Mucosa of gallbladder (tissue), 1 donor: ENCODE results near the gene SLC24A3. TPM values are rescaled to one million over a fixed set of nuclear protein-coding genes. Genes with fewer than 3 reads are reported as not detected.

Experiments used
- DNase-seq: peaks from one replicate; pipeline ENCODE4 v3.0.0-alpha.2; 2020; ENCODE audit warnings: low spot score
- total RNA-seq: library from RNA; stranded (reverse); gene quantifications from one replicate; pipeline ENCODE4 v1.2.1, GENCODE V29; 2021
- donor health status: DM: no; HTN: no; CAD: no.

The SLC24A3 gene
- total RNA-seq, 1 donor from 2014 or later: 19.9 TPM

DNA sequence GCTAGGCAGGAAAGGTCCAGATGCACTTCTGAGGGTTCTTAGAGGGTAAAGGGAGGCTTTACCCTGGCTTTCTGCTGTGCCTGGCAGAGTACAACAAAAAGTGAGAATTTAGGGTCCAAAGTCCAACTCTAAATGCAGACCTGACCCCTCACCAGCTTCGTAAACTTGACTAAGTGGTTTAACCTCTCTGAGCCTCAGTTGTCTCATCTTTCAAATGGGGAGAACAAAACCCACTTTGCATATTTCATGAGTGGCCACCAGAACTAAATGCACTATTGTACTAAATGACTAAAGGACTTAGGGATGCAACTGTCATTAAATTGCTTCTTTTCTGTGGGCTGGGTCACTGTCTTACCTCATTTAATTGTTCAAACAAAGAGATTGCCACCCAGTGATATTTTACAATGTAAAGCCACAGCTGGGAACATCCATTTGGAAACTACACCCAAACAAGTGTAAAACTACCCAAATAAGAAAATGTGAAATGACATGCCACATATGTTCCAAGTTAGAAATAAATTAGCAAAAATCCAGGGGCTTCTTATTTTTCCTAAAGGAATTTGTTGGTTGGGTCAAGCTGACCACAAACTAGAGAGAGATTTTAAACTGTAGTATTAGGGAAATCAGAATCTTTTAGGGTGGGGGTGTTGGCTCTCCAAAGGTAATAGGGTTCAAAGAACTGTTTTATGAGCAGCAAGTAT lies 497.3 kb downstream of the SLC24A3 start:
- DNase-seq: no peak

GRCh38 chr20:19710336-19711120 lies 498.1 kb downstream of the SLC24A3 start:
- peak; percentile 46 for DNase-seq

DNA sequence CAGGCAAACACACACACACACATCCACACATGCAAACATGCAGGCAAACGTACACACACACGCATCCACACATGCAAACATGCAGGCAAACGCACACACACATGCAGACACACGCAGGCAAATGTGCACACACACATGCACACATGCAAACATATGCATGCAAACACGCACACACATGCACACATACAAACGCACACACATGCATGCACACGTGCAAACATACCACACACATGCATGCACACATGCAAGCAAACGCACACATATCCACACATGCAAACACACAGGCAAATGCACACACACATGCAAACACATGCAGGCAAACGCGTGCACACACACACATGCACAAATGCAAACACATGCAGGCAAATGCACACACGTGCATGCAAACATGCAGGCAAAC lies 498.7 kb downstream of the SLC24A3 start:
- DNase-seq: no peak

DNA sequence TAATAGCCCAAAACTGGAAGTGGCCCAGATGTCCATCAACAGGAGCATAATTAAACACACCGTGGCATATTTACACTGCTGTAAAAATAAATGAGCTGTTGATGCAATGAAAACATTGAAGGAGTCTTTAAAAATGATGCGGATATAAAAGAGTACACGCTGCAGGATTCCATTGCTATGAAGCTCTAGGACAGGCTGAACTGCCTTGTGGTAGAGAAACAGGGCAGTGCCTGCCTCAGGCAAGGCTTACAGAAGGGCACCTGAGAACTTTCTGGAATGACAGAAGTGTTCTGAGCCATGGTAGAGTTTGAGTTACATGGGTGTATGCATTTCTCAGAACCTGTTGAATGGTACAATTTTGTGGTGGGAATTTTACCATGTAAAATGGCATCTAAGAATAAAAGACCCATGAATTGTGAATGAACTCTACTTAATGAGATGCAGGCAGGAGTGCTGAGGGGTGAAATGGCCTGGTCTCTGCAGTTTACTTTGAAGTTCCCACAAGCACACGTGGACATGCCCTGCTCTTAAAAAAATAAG lies 500.3 kb downstream of the SLC24A3 start:
- DNase-seq: no peak

DNA sequence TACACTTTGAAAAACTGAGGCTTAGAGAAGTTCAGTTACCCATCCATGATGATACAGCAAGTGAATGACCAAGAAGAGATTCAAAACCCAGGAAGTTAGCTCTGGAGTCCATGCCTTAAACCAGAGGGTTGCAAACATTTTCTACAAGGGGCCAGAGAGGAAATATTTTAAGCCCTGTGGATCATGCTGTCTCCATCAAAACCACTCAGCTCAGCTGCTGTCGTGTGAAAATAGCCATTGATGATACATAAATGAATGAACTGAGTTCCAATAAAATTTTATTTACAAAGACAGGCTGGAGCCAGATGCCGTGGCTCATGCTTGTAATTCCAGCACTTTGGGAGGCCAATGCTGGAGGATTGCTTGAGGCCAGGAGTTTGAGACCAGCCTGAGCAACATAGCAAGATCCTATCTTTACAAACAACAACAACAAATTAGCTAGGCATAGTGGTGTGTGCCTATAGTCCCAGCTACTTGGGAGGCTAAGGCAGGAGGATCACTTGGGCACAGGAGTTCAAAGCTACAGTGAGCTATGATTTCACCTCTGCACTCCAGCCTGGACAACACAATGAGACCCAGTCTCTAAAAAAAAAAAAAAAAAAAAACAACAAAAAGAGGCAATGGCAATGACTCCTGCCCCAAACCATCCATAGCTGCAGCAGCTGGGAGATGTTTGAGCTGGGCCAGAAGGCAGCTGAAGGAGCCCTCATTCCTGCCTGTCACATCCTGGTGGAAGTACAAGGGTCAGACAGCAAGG lies 501.6 kb downstream of the SLC24A3 start:
- no peak for DNase-seq

GRCh38 chr20:19714579-19714840 lies 502.1 kb downstream of the SLC24A3 start:
- no peak for DNase-seq

DNA sequence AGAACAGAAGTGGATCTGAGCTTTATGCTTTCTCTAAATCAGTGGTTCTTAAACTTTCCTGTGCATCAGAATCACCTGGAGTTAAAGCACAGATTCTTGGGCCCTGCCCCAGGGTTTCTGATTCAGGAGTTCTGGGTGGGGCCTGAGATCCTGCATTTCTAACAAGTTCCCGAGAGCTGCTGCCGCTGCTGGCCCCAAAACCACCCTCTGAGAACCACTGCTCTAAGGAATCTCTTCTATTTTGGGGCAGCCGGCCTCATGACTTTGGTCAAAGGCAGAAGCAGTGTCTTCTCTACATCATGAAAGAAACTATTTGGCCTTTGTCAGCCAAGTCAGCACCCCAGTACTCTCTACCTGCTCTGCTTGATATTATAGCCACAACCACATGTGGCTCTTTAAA lies 503.5 kb downstream of the SLC24A3 start:
- no peak for DNase-seq

- no peak for DNase-seq
Measured at GRCh38 chr20:19718880-19719279, 506.4 kb downstream of the SLC24A3 start.

GRCh38 chr20:19720991-19721390 lies 508.5 kb downstream of the SLC24A3 start:
- DNase-seq: no peak

- DNase-seq: no peak
Measured at GRCh38 chr20:19723051-19723450, 510.6 kb downstream of the SLC24A3 start.

GRCh38 chr20:19723813-19724430 lies 511.5 kb downstream of the SLC24A3 start:
- no peak for DNase-seq

GRCh38 chr20:19725373-19725772 lies 512.9 kb downstream of the SLC24A3 start:
- no peak for DNase-seq

- DNase-seq: no peak
Measured at GRCh38 chr20:19725814-19726525, 513.5 kb downstream of the SLC24A3 start.

DNA sequence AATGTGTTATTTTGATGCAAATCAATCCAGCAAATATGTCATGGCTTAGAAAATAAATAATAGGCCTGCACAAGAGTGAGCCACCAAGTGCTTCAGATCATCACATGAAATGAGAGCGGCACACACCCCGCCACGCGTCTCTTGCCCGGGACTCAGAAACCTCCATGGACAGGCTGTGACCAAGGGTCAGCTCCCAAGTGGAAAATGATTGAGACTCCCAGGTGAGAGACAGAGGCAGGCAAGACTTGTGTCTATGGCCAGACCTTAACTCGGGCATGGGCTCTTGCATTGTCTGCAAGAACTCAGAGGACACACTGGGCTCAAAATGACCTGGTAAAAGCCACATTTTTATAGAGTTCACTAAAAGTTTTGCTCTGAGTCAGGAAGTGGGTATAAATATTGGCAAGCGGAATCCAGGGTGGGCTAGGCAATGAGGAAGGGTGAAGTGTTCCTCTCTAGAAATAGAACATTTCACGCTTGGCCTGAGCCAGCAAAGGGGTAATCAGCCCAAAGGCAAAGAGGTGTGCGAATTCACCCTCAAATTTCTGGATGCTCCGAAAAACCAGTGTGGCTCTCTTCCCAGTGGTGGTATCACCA lies 514.9 kb downstream of the SLC24A3 start:
- DNase-seq: no peak

DNA sequence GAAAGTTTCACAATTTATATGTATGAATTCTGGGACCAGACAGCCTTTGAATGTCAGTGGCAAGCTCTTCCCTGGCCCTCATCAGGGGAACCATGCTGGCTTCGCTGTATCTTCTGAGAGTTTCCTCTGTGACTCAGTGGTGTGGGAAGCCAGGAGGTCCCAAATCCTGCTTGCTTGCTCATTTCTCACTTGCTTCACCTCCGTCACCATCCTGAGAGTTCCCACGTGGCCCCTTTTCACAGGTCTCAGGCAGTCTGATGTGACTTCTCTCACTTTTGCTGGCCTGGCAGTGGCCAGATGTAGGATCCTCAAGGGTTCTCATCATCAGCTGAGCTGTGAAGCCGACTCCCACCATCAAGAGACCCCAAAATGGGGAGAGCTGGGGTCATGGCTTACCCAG lies 517.2 kb downstream of the SLC24A3 start:
- DNase-seq: no peak

GRCh38 chr20:19730706-19731105 lies 518.3 kb downstream of the SLC24A3 start:
- DNase-seq: no peak

DNA sequence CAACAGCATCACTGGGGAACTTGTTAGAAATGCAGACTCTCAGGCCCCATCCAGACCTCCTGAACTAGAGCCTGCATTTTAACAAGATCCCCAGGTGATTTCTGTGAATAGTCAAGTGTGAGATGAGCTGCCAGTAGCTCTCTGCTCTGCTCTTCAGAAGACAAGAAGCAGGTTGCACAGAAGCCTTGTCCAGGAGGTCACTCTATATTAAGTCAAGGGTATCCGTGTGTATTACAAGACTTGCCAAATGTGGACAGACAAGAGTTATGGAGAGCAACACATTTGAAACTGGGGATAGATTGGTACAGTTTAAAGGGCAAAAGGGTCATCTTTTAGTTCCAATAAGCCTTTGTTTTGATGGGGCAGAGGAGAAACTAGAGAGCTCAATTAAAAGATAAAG lies 522.4 kb downstream of the SLC24A3 start:
- DNase-seq: no peak

DNA sequence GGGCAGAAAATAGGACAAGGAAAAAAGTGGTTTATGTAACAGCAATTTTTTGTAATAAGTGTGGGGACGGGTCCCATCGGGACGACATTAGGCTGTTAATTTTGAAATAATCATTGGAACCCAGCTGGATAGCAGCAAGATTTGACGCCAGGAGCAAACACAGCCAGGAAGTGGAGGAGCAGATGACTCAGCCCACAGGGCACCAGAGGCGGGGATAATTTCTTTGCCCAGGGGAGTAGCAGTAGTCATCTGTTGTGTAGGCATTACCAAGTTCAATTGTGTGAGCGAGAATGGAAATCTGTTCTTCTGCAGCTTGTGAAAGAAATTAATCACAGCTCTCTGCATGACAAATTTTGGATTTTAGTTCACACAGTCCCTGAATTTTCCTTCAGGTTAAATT lies 523.0 kb downstream of the SLC24A3 start:
- peak; percentile 73 for DNase-seq

DNA sequence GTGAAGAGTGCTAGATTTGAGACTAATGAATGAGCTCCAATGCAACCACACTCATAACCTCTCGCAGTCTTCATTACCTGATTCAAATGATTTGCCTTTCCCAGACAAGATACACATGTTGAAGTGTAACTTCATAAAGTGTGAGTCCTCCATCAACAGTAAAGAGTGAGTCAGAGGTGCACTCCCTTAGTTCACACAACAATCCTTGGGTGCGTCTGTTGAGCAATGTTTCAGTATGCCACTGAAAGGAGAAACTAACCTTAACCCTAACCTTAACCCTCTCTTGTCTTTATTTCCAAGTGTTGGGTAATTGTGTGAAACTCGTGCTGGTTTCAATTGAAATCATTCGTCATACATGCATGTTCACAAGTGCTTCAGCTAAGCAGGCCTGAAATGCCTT lies 524.6 kb downstream of the SLC24A3 start:
- peak; percentile 38 for DNase-seq

DNA sequence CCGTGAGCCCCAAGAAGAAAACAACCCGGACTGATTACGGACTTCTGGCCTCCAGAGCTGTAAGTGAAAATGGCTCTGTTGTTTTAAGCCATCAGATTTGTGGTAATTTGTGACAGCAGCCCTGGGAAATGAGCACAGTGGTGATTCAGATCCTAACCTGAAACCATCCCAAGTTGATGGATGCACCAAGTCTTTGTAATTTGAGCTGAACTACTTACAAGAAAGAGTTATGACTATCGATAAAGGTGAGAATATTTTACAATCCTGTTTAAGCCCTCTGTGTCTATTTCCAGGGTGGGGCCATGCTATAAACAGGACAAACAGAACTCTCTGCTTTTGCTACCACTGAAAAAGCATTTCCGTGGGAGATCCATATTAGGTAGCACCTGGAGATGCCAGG lies 526.5 kb downstream of the SLC24A3 start:
- DNase-seq: no peak

DNA sequence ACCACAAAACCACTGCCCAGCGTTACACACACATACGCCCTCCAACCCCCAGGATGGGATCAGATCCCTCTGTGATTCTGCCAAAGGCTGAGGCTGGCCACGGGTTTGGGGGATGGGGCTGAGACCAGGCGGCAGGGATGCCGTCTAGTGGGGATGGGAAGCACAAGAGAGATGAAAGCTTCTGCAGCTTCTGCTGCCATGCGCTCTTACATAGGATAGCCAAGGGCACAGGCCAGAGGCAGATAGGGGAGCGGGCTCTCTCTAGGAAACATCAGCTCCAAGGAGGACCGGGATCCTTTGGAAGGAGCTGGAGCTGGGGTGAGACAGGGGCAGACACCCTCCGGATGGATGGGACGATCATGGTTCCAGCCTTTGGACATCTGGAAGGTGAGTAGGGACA lies 526.9 kb downstream of the SLC24A3 start:
- DNase-seq: no peak
